GM20000 (cell line): ENCODE results near the gene MTCL3.

Source experiments
- DNase-seq: peaks from one replicate; pipeline ENCODE4 v3.0.0; 2012; ENCODE audit warnings: low spot score
- CTCF ChIP-seq: IDR thresholded peaks from 2 replicates; pipeline ENCODE4 v1.5.1; 2012; ENCODE audit warnings: mild to moderate bottlenecking, control low read depth; ENCODE audit errors: extremely low read depth, missing control alignments

The MTCL3 gene

GRCh38 chr6:127497410-127497809, 21.7 kb downstream of the MTCL3 start:
- no peak for TF ChIP-seq CTCF
- DNase-seq = no peak

GRCh38 chr6:127496471-127496870, 22.7 kb downstream of the MTCL3 start:
- no peak for DNase-seq
- no peak for TF ChIP-seq CTCF

GRCh38 chr6:127494240-127494767, 24.8 kb downstream of the MTCL3 start:
- no peak for TF ChIP-seq CTCF
- DNase-seq = no peak

GRCh38 chr6:127489248-127489647, 29.9 kb downstream of the MTCL3 start:
- no peak for DNase-seq
- TF ChIP-seq CTCF = no peak

GRCh38 chr6:127486934-127487333, 32.2 kb downstream of the MTCL3 start:
- no peak for DNase-seq
- TF ChIP-seq CTCF = no peak

GRCh38 chr6:127484212-127484863, 34.8 kb downstream of the MTCL3 start:
- peak; percentile 80 for DNase-seq
- TF ChIP-seq CTCF = no peak

- no peak for TF ChIP-seq CTCF
- no peak for DNase-seq
Measured at GRCh38 chr6:127483399-127484055, 35.6 kb downstream of the MTCL3 start.
